H1 (cell line): ENCODE measurements around the gene KCNH8. TPM values are rescaled to one million over a fixed set of nuclear protein-coding genes. Genes with fewer than 3 reads are reported as not detected.

Experiments used
- ATF3 ChIP-seq: IDR thresholded peaks from 2 replicates; pipeline ENCODE4 v1.6.1; 2011; ENCODE audit warnings: low read depth, mild to moderate bottlenecking, low read length; ENCODE audit not compliant: insufficient read depth
- CHD1 ChIP-seq: IDR thresholded peaks from 2 replicates; pipeline ENCODE4 v1.6.1; 2012; ENCODE audit warnings: low read depth, low read length, improper control_type of control experiment
- NRF1 ChIP-seq: IDR thresholded peaks from 2 replicates; pipeline ENCODE4 v1.6.1; 2011; ENCODE audit warnings: mild to moderate bottlenecking, low read depth, low read length, improper control_type of control experiment
- POU5F1 ChIP-seq: IDR thresholded peaks from 2 replicates; pipeline ENCODE4 v1.6.1; 2011; ENCODE audit warnings: low read depth, mild to moderate bottlenecking, low read length, moderate library complexity
- polyA plus RNA-seq, 7 experiments: library from polyadenylated mRNA; depleted of rRNA in 3 of 7; stranded (reverse) in 5 of 7; unstranded in 2 of 7; fragments of >200 nt in 5 of 7; fragments of 200-250 nt in 2 of 7; gene quantifications; 1 replicate in 5 of 7; 2 replicates in 1 of 7; 4 replicates in 1 of 7; pipeline versions ENCODE4 v1.2.1 to v1.2.3, GENCODE V29; 2011 to 2013; ENCODE audit warnings: missing spikeins in 2 of 7, mixed read lengths in 2 of 7
- total RNA-seq: library from RNA; stranded (reverse); fragmentation: NEBNext Ultra II Directional; extraction: Animal tissue kit (Norgen Biotek cat#: 25700); gene quantifications from 2 replicates; pipeline ENCODE4 v1.2.1, GENCODE V29; 2021

KCNH8 gene
- total and polyA plus RNA-seq, 2 of the 8 experiments (the other 6 are each of a cell fraction or from before 2014, with no cell fraction given) = 2.2 to 2.4 TPM

- TF ChIP-seq ATF3 = no peak
- no peak for TF ChIP-seq POU5F1
- TF ChIP-seq NRF1 = no peak
- TF ChIP-seq CHD1 = no peak
- TF ChIP-seq, all 59 proteins: peak for 0
Observed at GRCh38 chr3:19506171-19506570, 357.9 kb downstream of the KCNH8 start (continued).
